ENCODE results near the gene SPAG16.

- no peak for TF ChIP-seq POLR2AphosphoS5 (IDR thresholded peaks at IDR 0.05; ENCODE audit: low read depth, low read length)
- no peak for TF ChIP-seq CTCF (IDR thresholded peaks at IDR 0.05)
- no peak for TF ChIP-seq SIN3A (IDR thresholded peaks at IDR 0.05; ENCODE audit: borderline replicate concordance, insufficient read depth, low read depth, low read length)
- no peak for TF ChIP-seq REST (IDR thresholded peaks at IDR 0.05; ENCODE audit: insufficient read depth in 1 of 2, low read depth in 2 of 2, low read length in 1 of 2)
These were observed 45.3 kb upstream of the SPAG16 start for GRCh38 chr2:213238753-213239495.

Measured in Panc1 (cell line).